IPS-18c (cell line): ENCODE results near the gene AGMO.

Source experiments
- H3K4me3 ChIP-seq: 2 replicates; pipeline ENCODE4 v1.7.0; 2013; ENCODE audit warnings: low read depth, mild to moderate bottlenecking, low read length, moderate library complexity; ENCODE audit not compliant: insufficient read depth
- H3K9me3 ChIP-seq: one replicate; pipeline ENCODE4 v1.6.1; 2013; ENCODE audit warnings: mild to moderate bottlenecking, low read length, moderate library complexity; ENCODE audit not compliant: control insufficient read depth, insufficient read depth

Gene AGMO

DNA sequence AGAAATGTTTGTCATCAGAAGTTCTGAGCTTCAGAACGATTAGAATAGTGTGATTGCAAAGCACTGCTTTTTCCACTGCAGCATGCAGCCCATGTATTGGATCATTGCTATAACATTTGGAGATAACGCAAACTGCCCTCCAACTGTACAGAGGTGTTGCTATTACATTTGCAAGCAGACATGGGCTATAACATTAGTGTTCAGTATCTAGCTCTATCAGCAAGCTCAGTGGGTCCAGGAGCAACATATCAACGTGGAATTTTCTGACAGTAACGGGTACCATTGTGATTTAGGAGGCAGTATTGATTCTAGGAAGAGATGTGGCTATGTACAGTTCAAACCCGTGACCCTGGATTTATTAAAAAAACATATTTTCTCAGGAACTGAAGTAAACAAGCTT lies 75.8 kb downstream of the AGMO start:
- no peak overlapping the region for H3K4me3 ChIP-seq
- H3K9me3 ChIP-seq = no peaks in the 10 kb centered on the region

DNA sequence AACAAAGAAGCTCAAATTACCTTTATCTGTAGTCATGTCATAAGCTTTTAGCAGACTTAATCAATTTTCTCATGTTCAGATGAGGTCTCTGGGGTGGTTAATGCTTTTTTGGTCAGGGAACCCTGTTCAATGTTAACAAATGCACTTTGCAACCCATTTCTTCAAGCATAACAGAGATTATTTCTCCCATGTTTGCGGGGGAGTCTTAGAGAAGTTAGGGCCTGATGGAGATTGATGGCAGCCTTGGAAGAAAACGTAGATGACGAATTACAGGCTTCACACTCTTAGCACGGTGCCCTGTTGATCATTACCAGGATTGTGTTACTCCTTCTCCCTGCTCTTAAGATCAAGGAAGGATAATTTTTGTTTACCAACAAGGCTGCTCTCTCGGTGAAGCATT lies 76.4 kb downstream of the AGMO start:
- Histone ChIP-seq H3K4me3 (no peak overlapping the region), H3K9me3 (no peaks in the 10 kb centered on the region)

DNA sequence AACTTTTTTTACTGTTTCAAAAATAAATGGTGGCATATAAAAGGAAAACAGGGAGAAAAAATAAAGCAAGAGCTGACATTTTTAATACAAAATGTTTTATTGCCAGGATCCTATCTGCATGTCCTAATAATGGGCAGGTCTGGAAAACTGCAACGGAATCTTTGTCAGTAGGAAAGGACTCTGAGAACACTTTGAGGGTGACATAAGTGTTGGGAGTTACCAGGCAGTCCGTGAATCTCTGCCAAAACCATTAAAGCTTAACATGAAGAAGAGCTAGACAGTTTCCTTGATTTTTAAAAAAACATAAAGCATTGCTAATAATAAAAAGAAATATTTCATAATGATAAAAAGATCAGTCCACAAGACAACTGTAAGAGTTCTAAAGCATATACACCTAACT lies 80.7 kb downstream of the AGMO start:
- no peak overlapping the region for H3K4me3 ChIP-seq

DNA sequence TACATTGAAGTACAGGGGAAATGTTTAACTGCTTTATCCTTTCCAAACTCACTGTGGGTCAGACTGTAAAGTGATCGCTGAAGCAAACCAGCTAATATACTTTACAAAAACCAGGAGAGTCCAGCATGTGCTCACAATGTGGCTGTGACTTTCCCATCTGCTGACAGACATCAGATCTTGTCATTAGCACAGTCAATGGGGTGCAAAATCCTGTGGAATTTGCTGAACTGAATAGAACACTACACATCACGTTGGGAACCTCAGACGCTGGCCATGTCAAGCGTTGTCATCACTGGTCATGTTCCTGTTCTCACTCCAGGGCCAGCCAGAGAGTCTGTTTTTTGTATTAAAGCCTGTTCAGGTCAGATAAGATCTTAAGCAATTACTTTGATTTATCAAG lies 83.4 kb downstream of the AGMO start:
- Histone ChIP-seq H3K9me3 (no peaks in the 10 kb centered on the region), H3K4me3 (no peak overlapping the region)

More for the DNA sequence above, 80.7 kb downstream of the AGMO start:
- H3K9me3 ChIP-seq = no peaks in the 10 kb centered on the region

DNA sequence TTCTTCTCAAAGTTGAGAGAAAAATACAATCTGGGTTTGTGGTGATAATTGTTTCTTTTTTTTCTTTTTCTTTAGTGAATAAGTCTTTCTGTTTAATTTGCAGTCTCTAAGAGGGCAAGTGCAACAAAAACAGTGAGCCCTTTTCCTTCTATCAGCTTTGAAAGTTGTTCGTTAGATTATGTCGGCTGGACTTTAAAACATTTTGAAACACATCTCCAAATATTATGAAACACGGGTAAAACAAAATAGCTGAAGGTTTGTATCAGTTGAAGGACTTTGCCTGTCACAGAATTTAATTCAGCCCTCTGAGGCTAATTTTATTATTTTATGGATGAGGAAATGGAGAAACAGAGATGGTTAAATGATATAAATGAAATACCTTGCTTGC lies 85.3 kb downstream of the AGMO start:
- no peaks in the 10 kb centered on the region for H3K9me3 ChIP-seq
- no peak overlapping the region for H3K4me3 ChIP-seq

DNA sequence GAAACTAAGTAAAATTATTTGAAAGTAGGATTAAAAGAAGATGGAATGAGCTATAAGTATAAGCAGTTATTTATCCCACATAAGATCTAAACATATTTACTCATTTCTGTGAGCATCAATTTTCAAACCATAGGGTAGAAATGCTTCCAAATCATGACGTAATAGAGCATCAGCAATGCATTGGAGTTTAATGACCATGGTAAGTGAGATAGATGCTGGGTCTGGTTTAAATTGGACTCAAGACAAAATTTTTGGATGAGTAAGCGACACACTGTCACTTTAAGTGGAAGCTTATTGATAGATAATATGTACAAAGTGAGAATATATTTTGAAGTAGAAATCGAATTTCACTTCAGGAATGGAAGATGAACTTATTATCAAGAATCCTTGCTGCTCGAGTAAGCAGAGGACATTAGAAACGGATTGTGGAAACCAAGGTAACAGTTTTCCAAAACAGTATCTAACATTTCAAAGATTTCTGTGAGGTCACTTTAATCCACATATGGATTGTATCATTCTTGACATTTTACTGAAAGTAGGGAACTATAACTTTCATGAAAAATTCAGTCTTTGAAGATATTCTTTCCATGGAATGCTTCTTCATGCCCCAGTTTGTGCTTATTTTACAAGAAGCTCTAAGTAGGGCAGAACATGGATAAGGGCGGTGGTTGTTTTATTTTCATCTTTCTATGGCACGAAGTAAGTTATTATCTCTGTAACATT lies 85.8 kb downstream of the AGMO start:
- Histone ChIP-seq H3K4me3 (no peak overlapping the region), H3K9me3 (no peaks in the 10 kb centered on the region)

DNA sequence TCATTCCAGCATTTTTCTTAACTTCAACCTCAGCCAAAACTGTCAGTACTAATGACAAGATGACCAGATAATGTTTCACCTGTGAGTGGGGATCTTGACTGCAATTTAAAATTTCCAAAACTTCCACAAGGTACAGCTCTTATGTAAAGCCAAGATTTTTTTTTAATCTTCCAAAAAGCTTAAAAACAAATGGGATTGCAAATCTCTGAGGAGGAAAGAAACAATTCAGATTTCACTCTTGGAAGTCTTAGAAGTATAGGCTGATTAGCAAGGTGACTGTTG lies 90.2 kb downstream of the AGMO start:
- Histone ChIP-seq H3K9me3 (no peaks in the 10 kb centered on the region), H3K4me3 (no peak overlapping the region)

DNA sequence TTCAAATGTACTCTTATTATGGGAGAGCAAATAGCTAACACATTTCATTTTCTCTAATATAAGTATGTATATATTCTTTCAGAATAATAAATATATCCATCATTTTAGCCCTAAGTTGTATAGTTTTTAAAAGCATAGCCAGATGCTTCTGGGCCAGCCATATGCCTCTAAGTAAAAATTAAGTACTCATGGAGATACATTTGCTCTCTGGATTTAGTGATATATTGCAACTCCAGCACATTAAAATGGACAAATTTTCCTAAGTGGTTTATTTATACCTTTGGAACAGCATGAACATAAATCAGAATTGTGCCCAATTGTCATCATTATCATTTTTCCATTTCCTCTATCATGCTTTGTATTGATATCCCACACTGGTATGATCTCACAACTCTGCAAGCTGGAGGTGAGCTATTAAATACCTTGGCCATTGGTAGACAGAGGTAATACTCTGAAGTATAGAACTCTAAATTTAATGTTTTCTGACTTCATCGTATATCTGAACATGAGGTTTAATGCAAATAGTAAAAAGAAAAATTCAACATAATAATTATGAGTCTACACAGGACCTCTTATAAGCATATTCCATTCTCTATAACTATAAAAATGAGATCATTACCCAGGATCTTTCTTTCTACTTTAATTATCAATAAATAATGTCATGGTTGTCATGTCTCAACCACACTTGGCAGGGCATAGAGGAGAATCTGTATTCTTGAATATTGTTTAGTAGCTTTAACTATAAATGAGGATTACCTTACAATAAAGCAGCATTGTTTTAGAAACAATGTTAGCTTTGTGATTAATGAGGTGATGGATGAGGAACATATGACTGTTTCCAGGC lies 90.8 kb downstream of the AGMO start:
- Histone ChIP-seq H3K4me3 (no peak overlapping the region), H3K9me3 (no peaks in the 10 kb centered on the region)

DNA sequence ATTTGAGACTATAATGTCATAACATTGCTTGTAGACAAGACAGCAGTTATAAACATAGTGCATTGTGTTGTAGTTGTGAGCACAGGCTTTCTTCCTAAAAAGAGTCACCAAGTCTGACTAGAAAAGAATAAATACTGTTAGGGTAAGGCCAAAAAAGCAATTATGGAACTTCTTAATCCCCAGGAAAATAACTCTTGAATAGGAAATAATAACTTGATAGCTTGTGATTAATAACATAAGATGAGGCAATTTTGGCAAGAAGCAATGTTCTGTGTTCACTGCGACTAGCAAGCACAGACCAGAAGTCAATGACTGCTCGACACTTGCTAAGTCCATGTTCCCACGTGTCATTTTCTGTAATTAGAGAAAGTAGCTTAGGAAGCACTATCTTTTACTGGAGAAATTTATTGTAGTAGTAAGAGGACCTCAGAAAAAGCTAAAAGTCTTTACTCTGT lies 97.1 kb downstream of the AGMO start:
- Histone ChIP-seq H3K4me3 (no peak overlapping the region), H3K9me3 (no peaks in the 10 kb centered on the region)

DNA sequence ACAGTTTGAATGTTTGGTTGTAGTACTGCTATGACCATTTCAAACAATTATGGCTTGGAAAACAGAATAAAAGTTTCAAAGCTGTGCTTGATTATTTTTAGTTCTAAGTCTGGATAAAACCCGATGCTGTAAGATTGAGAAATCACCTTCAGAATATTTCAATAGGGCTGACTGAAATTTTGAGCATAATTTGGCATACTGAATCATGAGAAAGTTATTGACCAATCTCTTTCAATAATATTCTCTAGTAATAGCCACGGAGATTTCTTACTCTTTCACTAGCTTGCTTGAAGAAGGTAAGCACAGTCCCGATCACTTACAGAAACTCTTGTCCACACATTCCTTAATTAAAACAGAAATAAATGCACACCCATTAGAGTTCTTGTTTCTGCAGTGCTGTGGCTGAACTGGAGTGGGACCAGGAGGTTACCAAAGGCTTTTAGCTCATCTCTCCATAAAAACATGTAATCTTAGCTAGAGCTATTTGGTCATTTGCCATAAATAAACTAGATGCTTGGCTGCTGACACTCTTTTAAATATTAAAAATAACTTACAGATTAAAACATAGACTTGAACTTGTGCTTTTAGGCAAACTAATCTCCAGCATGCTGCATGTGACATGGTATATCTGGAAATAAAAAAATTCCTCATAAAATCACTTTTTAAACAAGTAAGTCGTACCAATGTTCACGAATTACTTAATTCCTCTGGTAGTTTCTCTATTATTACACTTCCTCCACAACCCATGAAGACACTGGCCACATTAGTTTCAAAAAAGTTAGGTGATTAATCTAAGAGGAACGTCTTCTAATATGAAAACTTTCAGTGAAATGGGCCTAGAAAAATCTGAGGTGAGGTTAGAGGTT lies 97.8 kb downstream of the AGMO start:
- Histone ChIP-seq H3K9me3 (no peaks in the 10 kb centered on the region), H3K4me3 (no peak overlapping the region)

DNA sequence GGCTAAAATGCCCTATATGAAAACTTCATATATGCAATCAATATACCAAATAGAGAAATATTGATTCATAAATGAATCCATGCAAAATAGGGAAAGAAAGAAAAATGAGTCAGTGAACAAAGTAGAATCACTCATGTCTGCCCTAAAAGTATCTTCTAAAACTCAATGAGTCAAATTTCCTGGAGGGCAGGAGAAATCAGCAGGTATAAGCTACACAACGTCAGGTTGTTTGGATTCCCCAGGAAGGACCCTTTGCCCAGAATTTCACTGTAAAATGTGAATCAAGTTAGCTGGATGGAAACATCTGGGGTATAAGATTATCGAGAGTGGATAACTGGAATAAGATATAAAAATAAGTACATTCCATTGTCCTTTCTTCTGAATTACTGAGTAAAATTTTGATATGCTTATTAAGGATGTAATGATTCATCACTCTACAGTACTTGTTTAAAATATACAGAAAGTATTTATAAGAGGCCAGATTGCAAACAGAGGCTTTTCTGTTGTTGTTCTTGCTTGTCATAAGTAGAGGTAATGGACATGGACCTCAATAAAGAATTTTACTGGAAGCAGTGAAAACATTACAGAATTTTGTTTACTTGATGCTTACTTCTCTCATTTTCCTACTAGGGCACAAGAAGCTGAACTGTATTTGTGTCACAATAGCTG lies 99.0 kb downstream of the AGMO start:
- Histone ChIP-seq H3K9me3 (no peaks in the 10 kb centered on the region), H3K4me3 (no peak overlapping the region)

DNA sequence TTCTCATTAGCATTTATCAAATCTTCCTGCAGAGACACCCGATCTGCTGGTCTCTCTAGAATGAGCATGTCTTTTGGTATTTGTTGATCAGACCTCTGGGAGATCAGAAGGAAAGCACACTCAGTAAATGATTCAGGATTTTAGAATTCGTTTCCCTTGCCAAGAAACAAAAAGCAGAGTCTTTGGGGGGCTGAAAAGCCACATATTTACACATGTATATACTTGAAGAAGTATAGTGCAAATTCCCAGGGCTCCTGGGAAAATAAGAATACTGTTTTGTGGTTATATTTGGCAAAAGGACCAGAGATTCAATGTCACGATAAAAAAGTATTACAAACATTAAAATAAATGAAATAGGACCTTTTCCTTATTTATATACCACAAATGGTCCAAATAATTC lies 100.2 kb downstream of the AGMO start:
- Histone ChIP-seq H3K4me3 (no peak overlapping the region), H3K9me3 (no peaks in the 10 kb centered on the region)

DNA sequence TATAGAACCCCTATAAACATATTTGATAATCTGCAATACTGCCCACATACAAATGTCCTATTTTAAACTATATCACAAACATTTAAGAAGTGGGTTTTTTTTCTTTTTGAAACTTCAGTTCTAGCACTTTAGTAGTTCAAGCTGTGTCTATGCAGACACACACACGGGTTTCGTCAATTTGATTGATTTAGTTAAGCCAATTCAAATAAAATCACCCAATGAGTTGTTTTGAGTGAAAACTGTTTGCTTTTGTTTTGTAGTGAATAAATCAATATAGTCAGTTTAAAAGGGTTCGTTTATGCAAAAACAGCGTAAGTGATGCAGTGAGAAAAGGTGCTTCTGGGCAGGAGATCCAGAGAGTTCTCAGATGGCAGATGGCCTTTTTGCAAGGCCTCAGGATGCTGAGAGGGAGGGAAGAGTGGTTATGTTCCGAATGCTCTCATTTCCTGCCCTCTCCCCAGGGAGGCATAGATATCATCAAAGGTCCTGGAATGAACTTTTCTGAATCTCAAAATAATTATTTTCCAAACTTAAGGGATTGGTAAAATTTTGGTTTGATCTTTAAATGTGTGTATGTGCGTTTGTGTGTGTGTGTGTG lies 102.7 kb downstream of the AGMO start:
- Histone ChIP-seq H3K4me3 (no peak overlapping the region), H3K9me3 (no peaks in the 10 kb centered on the region)

DNA sequence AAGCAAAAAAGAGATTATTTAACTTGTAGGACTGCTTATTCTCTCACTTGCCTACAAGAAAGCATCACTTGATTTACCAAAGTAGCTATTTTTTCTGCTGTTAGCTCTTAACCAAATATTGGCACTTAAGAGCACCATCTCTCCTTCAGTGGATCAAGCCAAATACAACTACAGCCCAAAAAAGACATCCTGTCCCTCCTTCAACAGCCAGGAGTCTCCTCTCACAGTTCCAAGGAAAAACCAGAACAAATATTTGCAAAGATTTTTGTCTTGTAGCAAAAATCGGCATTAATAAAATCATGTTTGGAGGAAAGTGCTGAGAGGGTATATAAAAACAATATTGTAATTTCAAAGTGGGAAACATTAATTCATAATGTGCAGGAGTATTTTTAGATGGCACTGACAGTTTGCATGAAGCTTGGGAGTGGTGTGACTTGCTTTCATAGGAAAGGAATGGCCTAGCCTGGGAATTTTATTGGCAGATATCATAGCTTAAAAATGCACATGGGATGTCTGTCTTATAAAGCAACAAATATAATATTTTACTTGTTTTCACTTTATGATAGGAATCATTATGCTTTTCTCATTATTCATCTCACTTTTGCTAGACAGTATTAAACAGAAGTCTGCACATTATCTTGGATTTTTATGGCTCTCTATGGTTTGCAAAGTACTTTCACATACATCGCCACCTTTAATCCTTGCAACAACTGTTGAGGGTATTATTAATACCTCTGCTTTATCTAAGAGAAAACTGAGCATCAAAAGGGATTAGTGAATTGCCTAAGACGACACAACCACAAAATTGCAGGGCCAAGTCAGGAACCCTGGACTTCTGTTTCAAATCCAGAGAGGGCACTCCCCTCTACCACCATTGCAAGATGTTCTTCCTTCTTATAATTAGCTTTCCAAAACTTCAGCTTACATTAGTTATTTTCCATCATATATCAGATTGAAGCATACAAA lies 103.5 kb downstream of the AGMO start:
- Histone ChIP-seq H3K4me3 (no peak overlapping the region), H3K9me3 (no peaks in the 10 kb centered on the region)

DNA sequence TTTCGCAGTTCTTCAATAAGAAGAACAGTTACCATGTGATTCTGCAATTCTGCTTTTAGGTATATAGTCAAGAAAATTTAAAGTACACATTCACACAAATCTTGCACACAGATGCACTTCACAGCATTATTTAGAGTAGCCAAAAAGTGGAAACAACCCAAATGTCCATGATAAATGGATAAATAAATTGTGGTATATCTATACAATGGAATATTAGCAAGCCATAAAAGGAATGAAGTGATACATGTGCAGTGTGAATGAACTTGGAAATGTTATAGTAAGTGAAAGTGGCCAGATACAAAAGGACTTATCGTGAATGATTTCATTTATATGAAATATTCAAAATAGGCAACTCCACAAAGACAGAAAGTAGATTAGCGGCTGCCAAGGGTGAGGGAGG lies 109.1 kb downstream of the AGMO start:
- Histone ChIP-seq H3K4me3 (no peak overlapping the region), H3K9me3 (no peaks in the 10 kb centered on the region)

DNA sequence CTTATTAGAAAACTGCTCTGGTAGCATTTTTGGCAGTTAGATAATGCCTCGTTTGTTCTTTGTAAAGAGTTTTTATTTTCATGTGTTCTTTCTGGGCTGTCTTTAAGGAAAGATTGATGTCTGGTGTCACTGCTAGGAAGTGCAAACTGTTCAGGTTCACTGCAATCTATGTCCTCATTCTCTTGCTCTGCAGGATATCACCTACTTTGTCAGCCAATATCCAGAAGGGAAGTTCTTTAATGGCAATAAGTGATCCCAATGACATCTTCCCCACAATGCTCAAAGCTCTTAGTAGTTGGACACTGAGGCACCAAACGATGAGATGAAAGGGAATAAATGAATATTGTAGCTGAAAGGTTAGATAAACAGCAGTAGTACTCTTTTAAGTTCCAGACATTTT lies 115.1 kb downstream of the AGMO start:
- H3K4me3 ChIP-seq = no peak overlapping the region
- no peaks in the 10 kb centered on the region for H3K9me3 ChIP-seq
